IMR-90 (cell line): ENCODE measurements around the gene F10.

Experiments used
- BHLHE40 ChIP-seq: fragments of 150-350 bp; IDR thresholded peaks from 2 replicates; pipeline ENCODE4 v1.6.1; 2016; ENCODE audit warnings: mild to moderate bottlenecking, low read depth, low read length
- CEBPB ChIP-seq: IDR thresholded peaks from 2 replicates; pipeline ENCODE4 v1.6.1; 2012; ENCODE audit warnings: low read depth, low read length, improper control_type of control experiment
- CTCF ChIP-seq: conservative IDR thresholded peaks from 2 replicates; pipeline ENCODE4 v1.5.1; 2012; ENCODE audit warnings: mild to moderate bottlenecking, low read depth, low read length, improper control_type of control experiment
- ELK1 ChIP-seq: fragments of 150-350 bp; IDR thresholded peaks from 2 replicates; pipeline ENCODE4 v1.6.1; 2016; ENCODE audit warnings: low read depth, mild to moderate bottlenecking, low read length, moderate library complexity, borderline replicate concordance
- MAFK ChIP-seq: IDR thresholded peaks from 2 replicates; pipeline ENCODE4 v1.6.1; 2012; ENCODE audit warnings: low read depth, low read length, improper control_type of control experiment
- NFE2L2 ChIP-seq: fragments of 150-350 bp; IDR thresholded peaks from 2 replicates; pipeline ENCODE4 v1.6.1; 2016; ENCODE audit warnings: low read depth, mild to moderate bottlenecking, low read length
- POLR2A ChIP-seq: IDR thresholded peaks from 2 replicates; pipeline ENCODE4 v1.6.1; 2012; ENCODE audit warnings: mild to moderate bottlenecking, low read depth, low read length
- USF2 ChIP-seq: fragments of 150-350 bp; IDR thresholded peaks from 2 replicates; pipeline ENCODE4 v1.6.1; 2017; ENCODE audit warnings: mild to moderate bottlenecking, antibody characterized with exemption, low read length, low read depth

GRCh38 chr13:113169277-113170272 lies 47.0 kb downstream of the F10 start:
- TF ChIP-seq CEBPB (no peak), CTCF (no peak), ELK1 (no peak), USF2 (no peak), BHLHE40 (no peak), POLR2A (no peak), NFE2L2 (no peak), MAFK (no peak)
